BE2C (cell line): ENCODE results near the gene HTR6.
"Not testable (repeated sequence)": the region's sequence is repeated elsewhere in the genome, so short reads cannot be mapped to it uniquely, and the experiment has no call there.

Source experiments
- DNase-seq: peaks from one replicate; pipeline ENCODE4 v3.0.0-alpha.2; 2020
- H3K27me3 ChIP-seq: fragments of 250-450 bp; sonication (Bioruptor Pico); 2 replicates; pipeline ENCODE4 v1.5.1; 2020; ENCODE audit warnings: mild to moderate bottlenecking
- H3K36me3 ChIP-seq: fragments of 250-450 bp; sonication (Bioruptor Pico); 2 replicates; pipeline ENCODE4 v1.5.1; 2020; ENCODE audit warnings: mild to moderate bottlenecking
- H3K4me1 ChIP-seq: fragments of 250-450 bp; sonication (Bioruptor Pico); 2 replicates; pipeline ENCODE4 v1.5.1; 2020
- H3K4me3 ChIP-seq: 2 replicates; pipeline ENCODE4 v1.5.1; 2011; ENCODE audit warnings: low read depth, low read length
- H3K9me3 ChIP-seq: fragments of 250-450 bp; sonication (Bioruptor Pico); 2 replicates; pipeline ENCODE4 v1.5.1; 2020
- CTCF ChIP-seq: IDR thresholded peaks from 2 replicates; pipeline ENCODE4 v1.5.1; 2012; ENCODE audit warnings: mild to moderate bottlenecking, low read depth, low read length

Gene HTR6

GRCh38 chr1:19636065-19636464 lies 28.6 kb upstream of the HTR6 start:
- H3K27me3 ChIP-seq: no peaks in the 10 kb centered on the region
- no peak for TF ChIP-seq CTCF
- no peaks in the 10 kb centered on the region for H3K36me3 ChIP-seq
- no peaks in the 10 kb centered on the region for H3K9me3 ChIP-seq
- no peaks in the 10 kb centered on the region for H3K4me1 ChIP-seq
- no peak for DNase-seq
- H3K4me3 ChIP-seq: no peak overlapping the region

GRCh38 chr1:19636749-19637148 lies 27.9 kb upstream of the HTR6 start:
- H3K36me3 ChIP-seq, DNase-seq, H3K9me3 ChIP-seq, H3K4me1 ChIP-seq, H3K27me3 ChIP-seq, H3K4me3 ChIP-seq: not testable (repeated sequence)

GRCh38 chr1:19637606-19638005 lies 27.1 kb upstream of the HTR6 start:
- H3K4me1 ChIP-seq: no peaks in the 10 kb centered on the region
- no peak overlapping the region for H3K4me3 ChIP-seq
- no peak for DNase-seq
- H3K9me3 ChIP-seq: no peaks in the 10 kb centered on the region
- H3K36me3 ChIP-seq: no peaks in the 10 kb centered on the region
- TF ChIP-seq CTCF: no peak
- no peaks in the 10 kb centered on the region for H3K27me3 ChIP-seq

- not testable (repeated sequence) for H3K4me1 ChIP-seq, H3K9me3 ChIP-seq, DNase-seq, H3K36me3 ChIP-seq, H3K4me3 ChIP-seq, H3K27me3 ChIP-seq
Observed at GRCh38 chr1:19639228-19639627, 25.4 kb upstream of the HTR6 start.

- Histone ChIP-seq H3K36me3 (no peaks in the 10 kb centered on the region), H3K4me1 (no peaks in the 10 kb centered on the region), H3K27me3 (0 out of 2 replicates have a peak, but pooled peaks cover 3% of the 10 kb centered on the region), H3K4me3 (no peak overlapping the region), H3K9me3 (no peaks in the 10 kb centered on the region)
- no peak for DNase-seq
- TF ChIP-seq CTCF: no peak
Observed at GRCh38 chr1:19639999-19640362, 24.7 kb upstream of the HTR6 start.

- H3K4me3 ChIP-seq: no peak overlapping the region
- no peak for TF ChIP-seq CTCF
- H3K9me3 ChIP-seq: no peaks in the 10 kb centered on the region
- no peaks in the 10 kb centered on the region for H3K36me3 ChIP-seq
- H3K4me1 ChIP-seq: no peaks in the 10 kb centered on the region
- 0 out of 2 replicates have a peak, but pooled peaks cover 3% of the 10 kb centered on the region for H3K27me3 ChIP-seq
- DNase-seq: peak; percentile 45
Observed at GRCh38 chr1:19640363-19641316, 24.0 kb upstream of the HTR6 start.

GRCh38 chr1:19643121-19643520 lies 21.6 kb upstream of the HTR6 start:
- H3K4me1 ChIP-seq: no peaks in the 10 kb centered on the region
- H3K27me3 ChIP-seq: 0 out of 2 replicates have a peak, but pooled peaks cover 3% of the 10 kb centered on the region
- no peak for DNase-seq
- H3K36me3 ChIP-seq: no peaks in the 10 kb centered on the region
- H3K4me3 ChIP-seq: no peak overlapping the region
- no peak for TF ChIP-seq CTCF
- H3K9me3 ChIP-seq: no peaks in the 10 kb centered on the region
